ENCODE data around the gene LYST.

Gene LYST

DNA sequence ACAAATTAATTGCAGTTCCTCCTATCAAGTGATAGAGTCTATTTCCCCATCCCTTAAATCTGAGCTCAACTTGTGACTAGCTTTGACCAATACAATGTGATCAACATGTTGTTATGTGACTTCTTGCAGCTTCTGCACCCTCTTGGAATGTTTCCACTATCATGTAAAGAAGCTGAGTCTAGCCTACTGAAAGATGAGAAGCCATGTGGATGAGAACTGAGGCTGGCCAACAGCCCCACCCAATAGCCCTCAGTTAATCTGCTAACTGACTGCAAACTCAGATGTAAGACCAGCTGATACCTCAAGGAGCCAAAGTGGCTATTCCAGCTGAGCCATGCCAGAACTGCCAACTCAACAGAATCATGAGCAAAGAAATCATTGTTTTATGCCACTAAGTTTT is 44.0 kb downstream of the LYST start:
- DNase-seq (ENCODE audit: extremely low spot score), result no peak
- TF ChIP-seq, protein P1, sequence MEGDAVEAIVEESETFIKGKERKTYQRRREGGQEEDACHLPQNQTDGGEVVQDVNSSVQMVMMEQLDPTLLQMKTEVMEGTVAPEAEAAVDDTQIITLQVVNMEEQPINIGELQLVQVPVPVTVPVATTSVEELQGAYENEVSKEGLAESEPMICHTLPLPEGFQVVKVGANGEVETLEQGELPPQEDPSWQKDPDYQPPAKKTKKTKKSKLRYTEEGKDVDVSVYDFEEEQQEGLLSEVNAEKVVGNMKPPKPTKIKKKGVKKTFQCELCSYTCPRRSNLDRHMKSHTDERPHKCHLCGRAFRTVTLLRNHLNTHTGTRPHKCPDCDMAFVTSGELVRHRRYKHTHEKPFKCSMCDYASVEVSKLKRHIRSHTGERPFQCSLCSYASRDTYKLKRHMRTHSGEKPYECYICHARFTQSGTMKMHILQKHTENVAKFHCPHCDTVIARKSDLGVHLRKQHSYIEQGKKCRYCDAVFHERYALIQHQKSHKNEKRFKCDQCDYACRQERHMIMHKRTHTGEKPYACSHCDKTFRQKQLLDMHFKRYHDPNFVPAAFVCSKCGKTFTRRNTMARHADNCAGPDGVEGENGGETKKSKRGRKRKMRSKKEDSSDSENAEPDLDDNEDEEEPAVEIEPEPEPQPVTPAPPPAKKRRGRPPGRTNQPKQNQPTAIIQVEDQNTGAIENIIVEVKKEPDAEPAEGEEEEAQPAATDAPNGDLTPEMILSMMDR (IDR thresholded peaks at IDR 0.05; ENCODE audit: control extremely low read depth, extremely low read depth, low read depth, missing control alignments), result no peak
- ChIA-PET POLR2A (no interaction called here), CTCF (interaction anchor here (1.5 to 3.9 kb wide), 4 partner anchors 9 to 149 kb away, joined by 6 to 27 read pairs (median 7); no protein-coding TSS in a partner anchor)

DNA sequence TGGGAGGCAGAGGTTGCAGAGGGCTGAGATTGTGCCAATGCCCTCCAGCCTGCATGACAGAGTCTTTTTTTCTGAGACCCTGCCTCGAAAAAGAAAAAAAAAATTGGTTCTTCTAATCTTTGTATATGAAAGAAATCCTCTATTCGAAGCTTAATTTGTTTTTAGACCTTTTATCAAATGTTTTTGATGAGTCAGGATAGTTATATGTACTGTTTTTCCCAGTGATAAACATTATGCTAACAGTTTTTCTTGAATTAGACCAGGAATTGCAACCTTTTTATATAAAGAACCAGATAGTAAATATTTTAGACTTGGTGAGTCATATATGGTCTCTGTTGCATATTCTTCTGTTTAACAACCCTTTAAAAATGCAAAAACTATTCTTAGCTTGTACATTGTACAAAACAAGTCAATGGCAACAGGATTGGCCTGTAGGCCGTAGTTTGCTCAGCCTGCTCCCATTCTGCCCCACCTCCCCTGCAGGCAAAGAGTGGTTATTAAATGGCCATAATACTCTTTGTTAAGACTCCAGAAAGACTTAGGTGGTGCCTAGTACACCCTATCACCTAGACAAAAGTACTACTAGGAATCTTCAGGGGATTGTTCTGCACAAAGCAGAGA is 45.2 kb downstream of the LYST start:
- TF ChIP-seq, protein P1 (IDR thresholded peaks at IDR 0.05; ENCODE audit: control extremely low read depth, extremely low read depth, low read depth, missing control alignments), result no peak
- no peak for DNase-seq (ENCODE audit: extremely low spot score)
- ChIA-PET POLR2A (no interaction called here), CTCF (interaction anchor here (1.0 to 3.9 kb wide), 7 partner anchors 16 to 318 kb away, joined by 3 to 27 read pairs (median 4); no protein-coding TSS in a partner anchor)

DNA sequence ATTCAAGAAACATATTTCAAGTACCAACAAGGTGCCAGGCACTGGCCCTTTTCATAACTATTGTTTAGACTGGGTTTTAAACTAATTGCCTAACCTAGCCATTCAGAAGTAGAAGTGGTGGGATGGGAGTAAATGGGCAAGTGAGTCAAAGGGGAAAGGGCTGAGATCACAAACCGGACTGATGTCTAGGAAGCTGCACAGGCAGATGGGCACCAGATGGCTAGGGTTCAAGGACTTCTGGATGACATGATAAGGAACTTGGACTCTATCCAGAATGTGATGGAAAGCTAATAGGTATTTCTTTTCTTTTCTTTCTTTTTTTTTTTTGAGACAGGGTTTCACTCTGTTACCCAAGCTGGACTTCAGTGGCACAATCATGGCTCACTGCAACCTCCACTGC is 46.6 kb downstream of the LYST start:
- ChIA-PET CTCF (interaction anchor here (1.5 to 3.9 kb wide), 3 partner anchors 16 to 26 kb away, joined by 3 to 27 read pairs (median 4); no protein-coding TSS in a partner anchor), POLR2A (no interaction called here)
- TF ChIP-seq, protein P1 (IDR thresholded peaks at IDR 0.05; ENCODE audit: control extremely low read depth, extremely low read depth, low read depth, missing control alignments), result no peak
- DNase-seq (ENCODE audit: extremely low spot score), result no peak

DNA sequence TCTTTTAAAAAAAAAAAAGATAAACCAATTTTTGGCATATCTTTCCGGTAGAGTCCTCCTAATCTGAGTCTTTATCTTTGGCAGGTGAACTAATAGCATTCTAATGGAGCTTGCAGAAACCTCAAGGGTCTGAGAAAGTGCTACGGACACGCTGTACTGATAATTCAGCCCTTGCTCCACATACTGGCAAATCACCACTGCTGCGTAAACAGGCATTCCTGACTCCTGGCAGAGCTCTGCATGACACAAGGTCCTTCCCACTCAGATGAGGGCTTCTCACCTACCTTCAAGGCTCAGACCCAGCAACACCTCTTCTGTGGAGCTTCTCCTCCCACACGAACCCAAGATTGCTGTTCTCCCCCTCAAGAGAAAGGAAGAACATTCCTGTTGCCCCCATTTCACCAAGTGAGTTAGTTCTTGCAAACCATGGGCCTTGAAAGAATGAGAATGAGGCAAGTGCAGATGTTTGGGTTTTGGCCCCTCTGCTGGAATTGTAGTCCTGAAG is 48.0 kb downstream of the LYST start:
- ChIA-PET POLR2A (no interaction called here), CTCF (no interaction called here)
- TF ChIP-seq, protein P1 (IDR thresholded peaks at IDR 0.05; ENCODE audit: control extremely low read depth, extremely low read depth, low read depth, missing control alignments), result no peak
- no peak for DNase-seq (ENCODE audit: extremely low spot score)

DNA sequence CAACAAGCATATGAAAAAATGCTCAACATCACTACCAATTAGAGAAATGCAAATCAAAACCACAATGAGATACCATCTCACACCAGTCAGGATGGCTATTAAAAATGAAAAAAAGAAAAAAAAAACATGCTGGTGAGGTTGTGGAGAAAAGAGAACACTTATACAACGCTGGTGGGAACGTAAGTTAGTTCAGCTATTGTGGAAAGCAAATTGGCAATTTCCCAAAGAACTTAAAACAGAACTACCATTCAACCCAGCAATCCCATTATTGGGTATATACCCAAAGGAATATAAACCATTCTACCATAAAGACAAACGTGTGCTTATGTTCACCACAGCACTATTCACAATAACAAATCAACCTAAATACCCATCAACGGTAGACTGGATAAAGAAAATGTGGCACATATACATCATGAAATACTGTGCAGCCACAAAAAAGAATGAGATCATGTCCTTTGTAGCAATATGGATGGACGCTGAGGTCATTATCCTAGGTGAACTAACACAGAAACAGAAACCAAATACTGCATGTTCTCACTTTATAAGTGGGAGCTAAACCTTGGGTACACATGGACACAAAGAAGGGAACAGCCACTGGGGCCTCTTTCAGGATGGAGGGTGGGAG is 49.5 kb downstream of the LYST start:
- POLR2A ChIA-PET, result no interaction called here
- CTCF ChIA-PET, result interaction anchor here (1.6 kb wide), 1 partner anchor 26 kb away, joined by 6 read pairs; no protein-coding TSS in a partner anchor

DNA sequence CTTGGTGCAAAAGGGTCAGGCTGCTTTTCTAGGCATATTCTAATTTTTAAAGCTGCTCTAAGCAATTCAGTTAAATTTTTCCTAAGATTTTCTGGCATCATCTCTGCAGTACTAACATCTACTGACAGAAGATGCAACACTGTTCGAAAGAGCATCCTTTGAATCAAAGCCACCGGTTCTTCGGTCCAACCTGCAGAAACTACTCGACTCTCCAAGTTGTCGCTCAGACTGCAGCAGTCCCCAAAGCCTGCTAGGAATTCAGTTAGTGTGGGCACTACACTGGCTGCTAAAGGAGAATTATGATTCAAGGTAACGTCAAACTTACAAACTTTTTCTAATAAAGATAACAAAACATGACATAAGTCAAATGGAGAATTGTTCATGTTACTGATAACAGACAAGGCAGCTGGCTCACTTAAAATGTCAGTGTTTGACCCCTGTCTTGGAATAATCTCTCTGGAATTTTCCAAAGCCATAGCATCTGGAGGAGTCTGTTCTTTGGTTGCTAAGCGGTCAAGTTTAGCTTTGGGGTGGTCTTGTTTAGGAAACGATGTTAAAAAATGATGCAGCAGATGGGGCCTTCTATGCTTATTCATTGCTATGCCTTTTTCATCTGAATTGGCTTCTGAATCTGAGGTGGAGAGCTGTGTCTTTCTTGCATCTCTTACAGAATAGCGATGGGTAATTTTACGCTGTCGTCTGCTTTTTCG is 56.9 kb downstream of the LYST start:
- ChIA-PET CTCF (interaction anchor here (1.1 to 2.3 kb wide), 3 partner anchors 26 to 162 kb away, joined by 3 to 6 read pairs (median 3); no protein-coding TSS in a partner anchor), POLR2A (no interaction called here)
- no peak for DNase-seq (ENCODE audit: extremely low spot score)
- TF ChIP-seq, protein P1 (IDR thresholded peaks at IDR 0.05; ENCODE audit: control extremely low read depth, extremely low read depth, low read depth, missing control alignments), result no peak

More for the DNA sequence above, 49.5 kb downstream of the LYST start:
- DNase-seq (ENCODE audit: extremely low spot score), result no peak
- TF ChIP-seq, protein P1 (IDR thresholded peaks at IDR 0.05; ENCODE audit: control extremely low read depth, extremely low read depth, low read depth, missing control alignments), result no peak

Data from GM10248 (cell line).